Renal cortex interstitium (tissue), 15 donors: ENCODE measurements around the gene HOOK2. TPM values are rescaled to one million over a fixed set of nuclear protein-coding genes. Genes with fewer than 3 reads are reported as not detected.
"Not testable (repeated sequence)": the region's sequence is repeated elsewhere in the genome, so short reads cannot be mapped to it uniquely, and the experiment has no call there.

Experiments used
- DNase-seq, 11 donors: peaks; one replicate each; pipeline ENCODE4 v3.0.0-alpha.2; 2013; ENCODE audit warnings: low read depth in 9 of 11, low spot score in 4 of 11; ENCODE audit errors: extremely low read depth in 1 of 11
- long read RNA-seq, 16 experiments: transcript quantifications; one replicate each; lab custom pipeline, GENCODE V29; 2026
- polyA plus RNA-seq, 3 donors: library from polyadenylated mRNA; unstranded; fragments of 120-200 nt; gene quantifications; one replicate each; pipeline ENCODE4 v1.2.1, GENCODE V29; 2013; ENCODE audit not compliant: insufficient read length in 3 of 3

Gene HOOK2, protein sequence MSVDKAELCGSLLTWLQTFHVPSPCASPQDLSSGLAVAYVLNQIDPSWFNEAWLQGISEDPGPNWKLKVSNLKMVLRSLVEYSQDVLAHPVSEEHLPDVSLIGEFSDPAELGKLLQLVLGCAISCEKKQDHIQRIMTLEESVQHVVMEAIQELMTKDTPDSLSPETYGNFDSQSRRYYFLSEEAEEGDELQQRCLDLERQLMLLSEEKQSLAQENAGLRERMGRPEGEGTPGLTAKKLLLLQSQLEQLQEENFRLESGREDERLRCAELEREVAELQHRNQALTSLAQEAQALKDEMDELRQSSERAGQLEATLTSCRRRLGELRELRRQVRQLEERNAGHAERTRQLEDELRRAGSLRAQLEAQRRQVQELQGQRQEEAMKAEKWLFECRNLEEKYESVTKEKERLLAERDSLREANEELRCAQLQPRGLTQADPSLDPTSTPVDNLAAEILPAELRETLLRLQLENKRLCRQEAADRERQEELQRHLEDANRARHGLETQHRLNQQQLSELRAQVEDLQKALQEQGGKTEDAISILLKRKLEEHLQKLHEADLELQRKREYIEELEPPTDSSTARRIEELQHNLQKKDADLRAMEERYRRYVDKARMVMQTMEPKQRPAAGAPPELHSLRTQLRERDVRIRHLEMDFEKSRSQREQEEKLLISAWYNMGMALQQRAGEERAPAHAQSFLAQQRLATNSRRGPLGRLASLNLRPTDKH
- polyA plus RNA-seq: 10 to 100 TPM; 43.8 to 89.3 (median 56.4) TPM
- long read RNA-seq, donor 1, partial matches to known transcripts: 769 of 1,103 reads
- long read RNA-seq, donor 1, other reads (novel, unspliced or antisense): 332 of 1,103 reads
- long read RNA-seq, donor 2, partial matches to known transcripts: 0 of 4 reads
- long read RNA-seq, donor 2, other reads (novel, unspliced or antisense): 0 of 4 reads
- long read RNA-seq, donor 3, partial matches to known transcripts: 21 of 58 reads
- long read RNA-seq, donor 3, other reads (novel, unspliced or antisense): 32 of 58 reads
- long read RNA-seq, donor 4, transcript HOOK2-210 (3 exons, 890 nt): major isoform, 10 of 63 reads
- long read RNA-seq, donor 4, partial matches to known transcripts: 17 of 63 reads
- long read RNA-seq, donor 4, other reads (novel, unspliced or antisense): 31 of 63 reads
- long read RNA-seq, donor 5: 0 reads
- long read RNA-seq, donor 6, transcript HOOK2-210 (3 exons, 890 nt): major isoform, 13 of 73 reads
- long read RNA-seq, donor 6, partial matches to known transcripts: 57 of 73 reads
- long read RNA-seq, donor 6, other reads (novel, unspliced or antisense): 0 of 73 reads
- long read RNA-seq, donor 7, partial matches to known transcripts: 12 of 19 reads
- long read RNA-seq, donor 7, other reads (novel, unspliced or antisense): 0 of 19 reads
- long read RNA-seq, donor 8: 0 reads
- long read RNA-seq, donor 9, transcript HOOK2-201 (22 exons, 2,603 nt): major isoform, 11 of 11 reads
- long read RNA-seq, donor 9, partial matches to known transcripts: 0 of 11 reads
- long read RNA-seq, donor 9, other reads (novel, unspliced or antisense): 0 of 11 reads
- long read RNA-seq, donor 10, partial matches to known transcripts: 0 of 3 reads
- long read RNA-seq, donor 10, other reads (novel, unspliced or antisense): 0 of 3 reads
- long read RNA-seq, donor 11, partial matches to known transcripts: 1,848 of 1,893 reads
- long read RNA-seq, donor 11, other reads (novel, unspliced or antisense): 40 of 1,893 reads
- long read RNA-seq, donor 12, partial matches to known transcripts: 0 of 15 reads
- long read RNA-seq, donor 12, other reads (novel, unspliced or antisense): 10 of 15 reads
- long read RNA-seq, donor 13: 0 reads
- long read RNA-seq, donor 14, partial matches to known transcripts: 5 of 12 reads
- long read RNA-seq, donor 14, other reads (novel, unspliced or antisense): 0 of 12 reads
- long read RNA-seq, donor 15, partial matches to known transcripts: 38 of 41 reads
- long read RNA-seq, donor 15, other reads (novel, unspliced or antisense): 0 of 41 reads
- long read RNA-seq, donor 16, transcript HOOK2-210 (3 exons, 890 nt): major isoform, 27 of 215 reads
- long read RNA-seq, donor 16, transcript HOOK2-201 (22 exons, 2,603 nt): minor isoform, 9 of 215 reads
- long read RNA-seq, donor 16, partial matches to known transcripts: 158 of 215 reads
- long read RNA-seq, donor 16, other reads (novel, unspliced or antisense): 19 of 215 reads

DNA sequence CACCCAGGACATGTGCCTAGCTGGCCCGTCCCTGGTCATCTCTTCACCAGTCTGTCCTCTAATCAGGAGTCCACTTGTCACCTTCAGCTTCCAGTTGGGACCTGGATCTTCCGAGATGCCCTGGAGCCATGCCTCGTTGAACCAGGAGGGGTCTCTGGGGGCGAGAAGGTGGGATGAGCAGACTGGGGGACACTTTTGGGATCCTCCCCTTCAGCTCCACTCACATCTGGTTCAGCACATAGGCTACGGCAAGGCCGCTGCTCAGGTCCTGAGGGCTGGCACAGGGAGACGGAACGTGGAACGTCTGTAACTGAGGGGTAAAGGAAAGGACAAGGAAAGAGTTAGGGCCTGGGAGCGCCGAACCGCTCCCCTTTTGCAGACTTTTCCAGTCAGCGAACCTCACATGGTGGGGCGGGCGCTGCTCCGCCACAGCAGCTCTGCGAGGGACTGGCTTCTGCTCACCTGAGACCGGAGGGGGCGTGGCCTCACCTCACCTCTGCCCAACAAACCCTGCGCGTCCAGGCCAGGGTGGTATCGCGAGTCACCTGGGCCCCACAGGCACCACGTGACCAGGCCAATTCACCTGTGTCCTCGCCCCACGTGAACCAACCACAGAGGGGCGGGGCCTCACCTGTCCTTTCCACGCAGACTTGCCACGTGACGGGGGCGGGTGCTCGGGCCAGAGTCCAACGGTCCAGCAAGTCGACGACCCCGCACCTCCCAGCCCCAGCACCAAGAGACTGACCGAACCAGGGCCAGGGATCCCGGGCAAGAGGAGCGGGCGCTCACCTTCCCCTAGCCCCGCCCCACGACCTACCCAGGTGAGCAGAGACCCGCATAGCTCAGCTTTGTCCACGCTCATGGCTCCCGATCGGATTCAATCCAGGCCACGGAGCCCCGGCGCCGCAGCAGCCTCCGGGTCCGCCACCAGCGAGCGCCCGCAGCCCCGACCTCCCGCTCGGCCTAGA, at the start of gene HOOK2:
HOOK2 (minus strand) TSS at position 965 of the 968 bp plus-strand sequence; CDS start at position 862, 103 bp downstream.
- DNase-seq: peak in 1 of 11 donors; percentile 84

DNA sequence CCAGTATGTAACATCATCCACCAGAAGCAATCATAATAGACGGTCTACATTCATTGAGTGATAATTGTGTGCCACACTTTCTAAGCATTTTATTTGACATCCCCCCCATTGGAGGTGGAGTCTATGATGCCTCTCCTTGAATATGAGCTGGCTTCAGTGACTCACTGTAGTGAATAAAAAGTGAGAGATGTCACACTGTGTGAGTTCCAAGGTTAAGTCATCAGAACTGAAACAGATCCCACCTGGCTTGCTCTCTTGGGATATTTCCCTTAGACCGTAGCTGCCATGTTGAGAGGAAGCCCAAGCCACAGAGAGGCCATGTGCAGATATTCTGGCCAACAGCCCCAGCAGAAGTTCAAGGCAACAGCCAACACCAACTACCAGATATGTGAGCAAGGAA, 46.4 kb upstream of the HOOK2 start:
- DNase-seq: no peak

DNA sequence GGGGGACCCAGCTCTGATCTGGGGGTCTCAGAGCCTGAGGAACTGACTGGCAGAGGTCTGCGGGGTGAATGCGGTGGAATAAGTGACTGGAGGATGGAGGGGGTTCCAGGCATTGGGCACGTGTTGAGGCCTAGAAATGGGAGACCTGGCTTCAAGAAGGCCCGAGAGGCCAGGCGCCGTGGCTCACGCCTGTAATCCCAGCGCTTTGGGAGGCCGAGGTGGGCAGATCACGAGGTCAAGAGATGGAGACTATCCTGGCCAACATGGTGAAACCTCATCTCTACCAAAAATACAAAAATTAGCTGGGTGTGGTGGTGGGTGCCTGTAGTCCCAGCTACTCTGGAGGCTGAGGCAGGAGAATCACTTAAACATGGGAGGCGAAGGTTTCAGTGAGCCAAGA, 42.5 kb upstream of the HOOK2 start:
- DNase-seq: not testable (repeated sequence)

DNA sequence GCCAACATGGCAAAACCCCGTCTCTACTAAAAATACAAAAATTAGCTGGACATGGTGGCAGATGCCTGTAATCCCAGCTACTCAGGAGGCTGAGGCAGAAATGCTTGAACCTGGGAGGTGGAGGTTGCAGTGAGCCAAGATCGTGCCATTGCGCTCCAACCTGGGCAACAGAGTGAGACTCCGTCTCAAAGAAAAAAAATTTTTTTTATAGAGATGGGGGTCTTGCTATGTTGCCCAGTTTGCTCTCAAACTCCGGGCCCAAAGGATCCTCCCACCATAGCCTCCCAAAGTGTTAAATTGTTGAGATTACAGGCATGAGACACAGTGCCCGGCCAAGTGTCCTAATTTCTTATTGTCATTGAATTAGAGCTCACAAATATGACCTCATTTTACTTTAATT, 41.8 kb upstream of the HOOK2 start:
- DNase-seq: not testable (repeated sequence)

DNA sequence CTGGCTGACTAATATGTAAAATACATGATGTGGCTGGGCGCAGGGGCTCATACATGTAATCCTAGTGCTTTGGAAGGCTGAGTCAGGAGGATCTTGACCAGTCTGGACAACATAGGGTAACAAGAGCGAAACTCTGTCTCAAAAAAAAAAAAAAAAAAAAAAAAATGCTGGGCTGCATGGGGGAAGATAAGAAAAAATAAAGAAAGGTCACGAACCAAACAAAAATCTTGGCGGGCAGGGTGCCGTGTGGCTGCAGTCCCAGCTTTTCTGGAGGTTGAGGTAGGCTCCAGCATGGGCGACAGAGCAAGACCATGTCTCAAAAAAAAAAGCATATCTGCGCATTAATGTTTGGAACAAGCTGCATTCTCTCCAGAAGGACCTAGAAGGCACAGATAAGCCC, 39.7 kb upstream of the HOOK2 start:
- DNase-seq: no peak

DNA sequence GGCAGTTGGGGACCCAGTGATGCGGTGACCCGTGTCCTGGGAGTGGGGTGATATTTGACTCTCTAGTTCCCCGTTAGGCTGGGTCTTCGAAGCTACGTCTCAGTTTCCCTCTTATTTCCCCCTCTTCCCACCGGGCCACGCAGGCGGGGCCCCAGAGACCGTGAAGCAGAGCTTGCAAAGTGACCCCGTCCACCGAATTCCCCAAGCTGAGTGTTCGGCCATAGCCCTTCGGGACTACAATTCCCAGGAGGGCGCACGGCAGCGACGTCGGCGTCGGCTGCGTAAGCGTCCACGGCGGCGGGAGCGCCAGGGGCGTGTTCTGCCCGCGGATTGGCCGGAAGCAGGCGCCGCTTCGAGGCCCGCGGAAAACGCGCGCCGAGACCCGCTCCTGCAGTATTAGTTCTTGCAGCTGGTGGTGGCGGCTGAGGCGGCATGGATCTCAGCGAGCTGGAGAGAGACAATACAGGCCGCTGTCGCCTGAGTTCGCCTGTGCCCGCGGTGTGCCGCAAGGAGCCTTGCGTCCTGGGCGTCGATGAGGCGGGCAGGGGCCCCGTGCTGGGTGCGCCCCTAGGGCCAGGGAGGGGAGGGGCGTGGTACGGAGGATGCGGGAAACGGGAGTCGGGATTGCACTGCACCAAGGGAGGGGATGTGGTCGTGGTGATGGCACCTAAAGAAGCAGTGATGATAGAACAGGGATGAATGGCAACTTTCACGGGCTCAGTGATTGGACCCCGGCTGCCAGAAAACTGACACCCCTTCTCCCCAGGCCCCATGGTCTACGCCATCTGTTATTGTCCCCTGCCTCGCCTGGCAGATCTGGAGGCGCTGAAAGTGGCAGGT, 31.1 kb upstream of the HOOK2 start, which contains the start of gene RNASEH2A:
RNASEH2A (plus strand) TSS at position 343 of the 840 bp plus-strand sequence; CDS start at position 433, 90 bp downstream.
- peak in 8 of 11 donors; percentile 82 to 92 (median 86) for DNase-seq

DNA sequence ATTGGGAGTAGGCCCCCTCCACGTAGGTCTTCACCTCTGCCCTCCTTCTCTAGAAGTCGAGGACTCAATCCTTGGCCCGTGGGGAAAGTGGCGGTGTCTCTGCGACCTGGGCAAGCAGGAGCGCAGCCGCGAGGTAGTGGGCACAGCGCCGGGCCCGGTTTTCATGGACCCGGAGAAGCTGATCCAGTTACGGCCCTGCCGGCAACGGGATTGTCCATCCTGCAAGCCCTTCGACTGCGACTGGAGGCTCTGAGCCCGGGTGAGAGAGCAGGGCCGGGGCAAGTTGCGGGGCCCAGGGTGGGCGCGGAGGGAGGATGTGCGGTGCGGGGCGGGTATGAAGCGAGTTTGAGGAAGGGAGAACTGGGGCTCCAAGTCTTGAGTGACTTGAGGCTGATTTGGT, 28.7 kb upstream of the HOOK2 start:
- DNase-seq: no peak

DNA sequence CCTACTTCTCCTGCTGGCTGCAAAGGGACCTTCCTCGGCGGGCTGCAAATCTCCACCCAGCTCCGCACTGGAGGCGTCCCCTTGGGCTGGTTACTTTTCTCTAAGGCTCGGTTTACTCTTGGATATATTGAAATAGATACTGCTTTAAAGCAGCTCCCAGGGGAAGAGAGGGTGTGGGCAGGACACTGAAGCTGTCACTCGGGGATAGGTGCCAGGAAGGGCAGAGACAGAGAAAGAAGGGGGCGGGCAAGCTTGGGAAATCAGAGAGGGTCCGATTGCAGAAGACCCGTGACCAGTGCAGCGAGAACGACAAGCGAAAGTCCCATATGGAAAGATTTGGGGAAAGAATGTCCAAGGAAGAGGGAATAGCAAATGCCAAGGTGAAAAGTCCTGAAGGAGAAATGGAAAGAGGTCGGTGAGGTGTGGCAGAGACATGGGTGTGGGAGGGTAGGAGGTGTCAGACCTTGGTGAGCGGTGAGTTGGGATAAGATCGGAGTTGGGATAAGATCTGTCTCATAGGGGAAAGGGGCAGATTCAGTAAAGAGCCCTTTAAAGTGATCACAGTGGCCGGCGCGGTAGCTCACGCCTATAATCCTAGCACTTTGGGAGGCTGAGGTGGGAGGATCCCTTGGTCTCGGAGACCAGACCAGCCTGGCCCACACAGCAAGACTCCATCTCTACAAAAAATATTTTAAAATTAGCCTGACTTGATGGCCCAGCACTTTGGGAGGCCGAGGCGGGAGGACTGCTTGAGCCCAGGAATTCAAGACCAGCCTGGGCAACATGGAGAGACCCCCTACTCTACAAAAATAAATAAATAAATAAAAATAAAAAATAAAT, 27.1 kb upstream of the HOOK2 start:
- DNase-seq: no peak

DNA sequence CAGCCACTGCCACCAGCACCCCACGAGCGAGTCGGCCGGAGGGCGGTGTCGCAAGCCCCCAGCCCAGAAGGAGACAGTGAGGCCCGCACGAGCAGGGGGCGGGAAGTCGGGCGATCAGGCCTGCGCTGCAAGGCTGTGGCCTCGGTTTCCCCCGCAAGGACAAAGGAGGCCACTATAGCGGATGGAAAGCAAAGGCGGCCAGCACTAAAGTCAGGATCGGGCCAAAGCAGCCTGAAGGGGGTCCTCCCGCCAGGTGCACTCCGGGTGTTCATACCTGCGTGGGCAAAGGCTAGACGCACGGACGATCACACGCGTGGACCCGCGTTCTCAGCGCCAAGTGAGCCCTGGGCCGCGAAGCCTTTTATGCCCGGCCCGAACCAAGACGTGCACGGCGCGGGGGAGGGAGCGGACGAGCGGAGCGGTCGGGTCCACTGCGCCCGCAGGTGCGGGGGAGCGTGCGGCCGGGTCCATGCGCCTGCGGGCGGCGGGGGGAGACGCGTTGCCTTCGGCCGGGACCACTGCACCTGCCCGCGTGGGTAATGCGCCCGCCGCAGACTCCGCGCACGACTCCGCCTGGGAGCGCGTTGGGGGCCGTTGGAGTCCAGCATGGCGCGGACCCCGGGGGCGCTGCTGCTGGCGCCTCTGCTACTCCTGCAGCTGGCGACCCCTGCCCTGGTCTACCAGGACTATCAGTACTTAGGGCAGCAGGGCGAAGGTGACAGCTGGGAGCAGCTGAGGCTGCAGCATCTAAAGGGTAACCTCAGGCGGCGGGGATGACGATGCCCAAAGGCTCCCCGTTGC, 26.3 kb upstream of the HOOK2 start, which contains the start of the genes PRDX2 and THSD8:
PRDX2 (minus strand) TSS at position 335 of the 801 bp plus-strand sequence. CDS start 539 bp downstream, outside the sequence.
THSD8 (plus strand) TSS at position 604 of the 801 bp plus-strand sequence; CDS start at position 607, 3 bp downstream.
- peak in 1 of 11 donors; percentile 76 for DNase-seq

DNA sequence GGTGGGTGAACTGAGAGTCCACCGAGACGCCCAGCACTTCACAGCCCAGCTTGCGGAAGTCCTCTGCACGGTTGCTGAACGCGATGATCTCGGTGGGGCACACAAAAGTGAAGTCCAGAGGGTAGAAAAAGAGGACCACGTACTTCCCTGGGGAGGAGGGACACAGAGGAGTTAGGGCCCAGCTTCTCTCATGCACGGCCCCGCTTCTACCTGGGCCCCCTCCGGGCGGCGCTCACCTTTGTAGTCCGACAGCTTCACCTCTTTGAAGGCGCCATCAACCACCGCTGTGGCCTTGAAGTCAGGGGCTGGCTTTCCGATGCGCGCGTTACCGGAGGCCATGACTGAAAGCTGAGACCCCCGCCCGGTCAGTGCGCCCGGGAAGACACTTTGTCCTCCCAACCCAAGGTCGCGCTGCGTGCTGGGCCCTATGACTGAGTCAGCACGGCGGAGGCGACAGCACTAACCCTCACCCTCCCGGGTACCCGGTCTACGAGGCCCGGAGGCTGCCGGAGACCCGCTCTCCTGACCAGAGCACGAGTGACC, 25.6 kb upstream of the HOOK2 start:
- no peak for DNase-seq

DNA sequence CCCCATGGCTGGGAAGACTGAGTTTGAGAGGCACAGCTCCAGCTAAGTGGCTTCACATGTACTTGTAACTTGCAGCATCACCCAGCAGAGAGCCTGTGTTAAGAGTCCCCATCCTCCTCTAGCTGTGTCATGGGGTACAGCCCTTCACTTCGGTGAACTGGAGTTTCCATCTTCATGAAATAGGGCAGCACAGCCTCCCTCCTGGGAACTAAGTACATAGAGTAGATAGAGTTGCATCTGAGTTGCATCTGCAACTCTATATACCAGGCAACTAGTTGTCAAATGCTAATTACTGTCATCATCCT, 25.1 kb upstream of the HOOK2 start:
- no peak for DNase-seq

DNA sequence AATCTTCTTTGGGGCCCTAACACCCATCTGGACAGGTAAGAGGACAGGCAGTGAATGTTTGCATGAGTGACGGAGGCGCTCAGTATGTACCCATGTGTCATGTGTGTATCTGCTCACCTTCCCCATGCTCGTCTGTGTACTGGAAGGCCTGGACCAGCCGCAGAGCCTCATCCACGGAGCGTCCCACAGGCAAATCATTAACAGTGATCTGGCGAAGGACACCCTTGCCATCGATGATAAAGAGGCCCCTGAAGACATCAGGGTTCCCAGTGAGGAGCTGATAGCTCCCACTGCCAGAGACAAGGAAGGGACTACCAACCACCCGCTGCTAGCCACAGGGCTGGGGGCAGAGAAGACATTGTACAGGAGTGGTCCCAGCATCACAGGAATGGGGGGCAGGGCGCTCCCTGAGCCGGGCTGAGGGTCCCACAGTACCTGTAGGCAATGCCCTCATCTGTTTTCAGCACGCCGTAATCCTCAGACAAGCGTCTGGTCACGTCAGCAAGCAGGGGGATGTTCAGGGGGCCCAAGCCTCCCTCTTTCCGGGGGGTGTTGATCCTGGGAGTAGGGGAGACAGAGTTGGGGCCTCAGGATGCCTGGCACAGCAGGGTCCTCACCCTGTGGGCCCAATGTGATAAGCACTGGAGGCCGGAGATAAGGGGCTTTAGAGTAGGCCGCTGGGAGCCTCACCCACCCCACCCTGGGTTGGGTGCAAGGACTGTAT, 24.6 kb upstream of the HOOK2 start:
- DNase-seq: no peak

DNA sequence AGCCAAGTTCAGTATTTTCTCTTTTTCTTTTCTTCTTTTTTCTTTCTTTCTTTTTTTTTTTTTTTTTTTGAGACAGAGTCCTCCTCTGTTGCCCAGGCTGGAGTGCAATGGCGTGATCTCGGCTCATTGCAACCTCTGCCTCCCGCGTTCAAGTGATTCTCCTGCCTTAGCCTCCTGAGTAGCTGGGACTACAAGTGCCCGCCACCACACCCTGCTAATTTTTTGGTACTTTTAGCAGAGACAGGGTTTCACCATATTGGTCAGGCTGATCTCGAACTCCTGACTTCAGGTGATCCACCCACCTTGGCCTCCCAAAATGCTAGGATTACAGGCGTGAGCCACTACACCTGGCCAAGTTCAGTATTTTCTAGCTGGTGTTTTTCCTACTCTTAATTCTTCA, 22.3 kb upstream of the HOOK2 start:
- DNase-seq: not testable (repeated sequence)
